Stimulated activated naive B cell treated with anti-CD40 and anti-IgM and Interleukin-4, amounts not matched to agents 10 μg/mL and 1 μg/mL and 100 μg/mL, for 72 hours (primary cell): ENCODE measurements around the gene PREX1.
A peak's percentile ranks its signal among the peaks of the same experiment; 100 is the strongest.

Source experiments
- ATAC-seq, 2 donors: fragments of 150-1000 bp; cut with Tn5 transposase; replicated peaks; 2 replicates each; pipeline ENCODE4 v1.10.0; 2021; ENCODE audit warnings: moderate library complexity in 1 of 2
- DNase-seq: peaks from one replicate; pipeline ENCODE4 v3.0.0; 2021
- H3K27ac Mint-ChIP-seq: one replicate; pipeline ENCODE4 v1.8.0; 2022; ENCODE audit warnings: mild to moderate bottlenecking, mixed read lengths
- H3K27me3 Mint-ChIP-seq, 2 donors: one replicate each; pipeline ENCODE4 v1.8.0; 2022; ENCODE audit warnings: mixed read lengths in 2 of 2
- H3K36me3 Mint-ChIP-seq, 2 donors: one replicate each; pipeline ENCODE4 v1.8.0; 2022; ENCODE audit warnings: mixed read lengths in 2 of 2, mild to moderate bottlenecking in 1 of 2
- H3K4me1 Mint-ChIP-seq, 2 donors: one replicate each; pipeline ENCODE4 v1.8.0; 2022; ENCODE audit warnings: mixed read lengths in 2 of 2, mild to moderate bottlenecking in 1 of 2
- H3K4me3 Mint-ChIP-seq, 2 donors: one replicate each; pipeline ENCODE4 v1.8.0; 2022; ENCODE audit warnings: mild to moderate bottlenecking in 2 of 2, mixed read lengths in 2 of 2, moderate library complexity in 1 of 2
- H3K9me3 Mint-ChIP-seq, 2 donors: one replicate each; pipeline ENCODE4 v1.8.0; 2022; ENCODE audit warnings: mixed read lengths in 2 of 2, mild to moderate bottlenecking in 1 of 2

Gene PREX1

DNA sequence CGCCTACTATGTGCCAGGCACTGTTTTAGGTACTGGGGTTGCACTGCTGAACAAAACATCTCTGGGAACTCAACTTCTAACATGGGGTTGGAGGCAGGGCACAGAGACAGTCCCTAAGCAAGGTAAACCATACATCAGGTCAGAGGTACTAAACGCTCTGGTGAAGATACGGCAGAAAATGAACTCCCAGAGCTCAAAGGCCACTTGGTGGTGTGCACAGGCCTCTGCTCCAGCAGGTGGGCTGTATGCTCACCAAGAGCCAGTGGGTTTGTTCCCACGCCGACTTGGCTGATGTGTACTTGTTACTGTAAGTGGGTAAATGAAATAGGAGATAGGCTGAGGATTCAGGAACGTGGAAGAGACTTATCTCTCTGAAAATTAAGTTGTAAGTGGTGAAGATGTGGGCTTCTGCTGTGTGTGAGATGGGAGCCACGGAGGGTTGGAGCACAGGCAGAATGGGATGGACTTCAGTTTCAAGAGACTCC, 133.4 kb downstream of the PREX1 start:
- ATAC-seq (no peak), DNase-seq (no peak)
- Mint-ChIP-seq H3K4me3 (no peak overlapping the region), H3K9me3 (no peaks in the 10 kb centered on the region), H3K36me3 (peaks cover 22 to 55% of the 10 kb centered on the region in 2 donors), H3K27me3 (no peaks in the 10 kb centered on the region), H3K27ac (peak overlapping the region; percentile 56), H3K4me1 (peaks cover 0 to 2% of the 10 kb centered on the region in 2 donors)

DNA sequence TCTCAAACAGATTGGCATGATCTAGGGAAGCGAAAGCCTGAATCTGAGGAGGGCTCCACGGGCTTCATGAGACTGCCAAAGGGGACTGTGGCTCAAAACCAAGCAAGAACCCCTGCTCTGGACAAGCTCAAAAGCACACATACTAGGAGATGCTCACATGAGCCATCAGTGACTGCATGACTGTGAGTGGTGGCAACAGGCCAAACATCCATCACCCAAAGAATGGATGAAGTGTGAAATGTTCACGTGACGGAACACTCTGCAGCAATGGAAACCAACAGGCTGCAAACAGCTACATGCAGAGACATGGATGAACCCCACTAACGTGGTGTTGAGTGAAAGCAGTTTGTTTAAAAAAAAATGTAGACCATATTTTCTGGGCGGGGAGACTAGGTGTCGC, 136.3 kb downstream of the PREX1 start:
- H3K4me3 Mint-ChIP-seq = no peak overlapping the region
- ATAC-seq = no peak
- peak overlapping the region; percentile 14 for H3K27ac Mint-ChIP-seq
- no peaks in the 10 kb centered on the region for H3K27me3 Mint-ChIP-seq
- peaks cover 18 to 50% of the 10 kb centered on the region in 2 donors for H3K36me3 Mint-ChIP-seq
- DNase-seq = no peak
- no peaks in the 10 kb centered on the region for H3K4me1 Mint-ChIP-seq
- no peaks in the 10 kb centered on the region for H3K9me3 Mint-ChIP-seq

DNA sequence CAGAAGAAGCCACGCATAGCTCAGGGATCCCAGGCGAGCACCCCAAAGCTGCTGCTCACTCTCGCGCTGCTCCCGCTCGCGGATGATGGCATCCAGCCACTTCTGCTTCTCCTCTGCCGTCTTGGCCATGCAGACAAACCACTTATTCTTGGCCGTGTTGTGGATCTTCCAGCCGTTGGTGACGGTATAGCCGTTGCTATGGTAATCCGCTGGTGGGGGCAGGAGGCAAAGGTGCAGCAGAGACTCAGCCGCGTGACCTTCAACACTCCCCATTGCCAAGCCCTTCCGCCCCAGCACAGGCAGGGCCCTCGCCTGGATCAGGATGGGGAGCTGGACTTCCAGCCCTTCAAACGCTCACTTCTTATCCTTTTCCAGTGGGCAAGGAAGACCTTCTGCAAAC, 136.9 kb downstream of the PREX1 start:
- no peaks in the 10 kb centered on the region for H3K27me3 Mint-ChIP-seq
- H3K4me3 Mint-ChIP-seq = no peak overlapping the region
- DNase-seq = no peak
- H3K4me1 Mint-ChIP-seq = no peaks in the 10 kb centered on the region
- peaks cover 16 to 45% of the 10 kb centered on the region in 2 donors for H3K36me3 Mint-ChIP-seq
- peak overlapping the region; percentile 25 for H3K27ac Mint-ChIP-seq
- no peak for ATAC-seq
- H3K9me3 Mint-ChIP-seq = no peaks in the 10 kb centered on the region

DNA sequence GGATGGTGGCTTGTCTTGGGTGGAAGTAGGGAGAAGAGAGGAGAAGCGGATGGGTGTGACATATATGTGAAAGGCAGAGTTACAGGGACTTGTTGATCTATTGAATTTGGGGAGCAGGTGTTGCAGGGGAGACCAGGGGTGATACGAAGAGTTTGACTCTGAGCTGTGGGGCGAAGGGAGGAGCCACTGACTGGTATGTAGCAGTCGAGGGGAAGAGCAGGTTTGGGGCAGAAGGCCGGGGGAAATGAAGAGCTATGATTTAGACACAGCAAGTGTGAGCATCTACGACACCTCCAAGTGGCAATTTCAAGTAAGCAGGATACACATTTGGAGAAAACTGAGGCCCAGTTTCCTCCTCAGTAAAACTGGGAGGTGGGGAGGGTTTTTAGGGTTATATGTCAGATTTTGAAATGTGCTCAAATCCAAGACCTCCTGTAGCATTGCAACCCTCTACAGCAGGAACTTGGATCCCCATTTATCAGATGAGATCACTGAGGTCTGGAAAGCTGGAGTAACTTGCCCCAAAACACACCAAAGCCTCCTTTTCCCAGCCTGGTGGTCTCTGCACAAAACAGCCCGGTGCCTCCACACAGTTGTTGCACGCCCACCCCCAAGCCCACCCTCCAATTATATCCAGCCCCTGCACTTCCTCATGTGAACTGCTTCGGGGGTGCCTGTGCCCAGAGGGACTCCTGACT, 137.8 kb downstream of the PREX1 start:
- Mint-ChIP-seq H3K4me3 (no peak overlapping the region), H3K36me3 (peaks cover 21 to 47% of the 10 kb centered on the region in 2 donors), H3K27ac (no peak overlapping the region), H3K4me1 (peaks cover 1 to 2% of the 10 kb centered on the region in 2 donors), H3K27me3 (no peaks in the 10 kb centered on the region), H3K9me3 (no peaks in the 10 kb centered on the region)
- ATAC-seq = no peak
- DNase-seq = no peak

DNA sequence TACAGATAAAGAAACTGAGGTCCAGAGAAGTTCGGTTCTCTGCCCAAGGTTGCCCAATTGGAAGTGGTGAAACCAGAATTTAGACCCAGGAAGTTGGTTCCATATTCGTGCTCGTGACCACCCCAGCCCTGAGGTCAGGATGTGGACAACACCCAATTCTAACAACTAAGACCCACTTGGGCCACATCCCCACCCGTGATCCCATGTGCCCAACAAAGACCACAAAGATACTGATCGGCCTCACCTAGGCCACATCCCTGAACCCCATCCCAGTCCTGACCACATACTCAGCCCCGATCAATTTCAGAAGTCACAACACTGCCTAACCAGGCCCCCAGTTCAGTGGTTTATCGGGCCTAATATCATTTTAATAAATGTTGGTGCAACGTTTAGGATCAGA, 138.4 kb downstream of the PREX1 start:
- ATAC-seq (no peak), DNase-seq (no peak)
- H3K27me3 Mint-ChIP-seq = no peaks in the 10 kb centered on the region
- H3K36me3 Mint-ChIP-seq = peaks cover 27 to 49% of the 10 kb centered on the region in 2 donors
- no peaks in the 10 kb centered on the region for H3K9me3 Mint-ChIP-seq
- peaks cover 7 to 8% of the 10 kb centered on the region in 2 donors for H3K4me1 Mint-ChIP-seq
- H3K4me3 Mint-ChIP-seq = no peak overlapping the region
- no peak overlapping the region for H3K27ac Mint-ChIP-seq

DNA sequence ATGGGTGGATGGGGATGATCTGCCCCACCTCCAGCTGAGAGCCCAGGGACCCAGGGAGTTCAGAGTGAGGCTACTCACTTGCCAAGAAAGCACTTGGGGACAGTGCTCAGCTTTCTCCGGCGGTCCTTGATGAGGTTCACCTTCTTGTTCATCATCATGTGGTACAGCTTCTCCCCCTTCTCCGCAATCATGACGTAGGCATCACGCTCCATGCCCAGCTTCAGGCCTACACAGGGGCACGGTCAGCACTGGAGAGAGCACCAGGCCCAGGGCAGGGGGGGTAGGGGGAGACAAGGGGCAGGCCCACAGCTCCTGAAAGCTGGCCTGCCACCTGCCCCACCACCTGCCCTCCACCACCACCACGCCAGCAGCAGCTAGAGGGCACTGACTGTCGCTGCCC, 139.2 kb downstream of the PREX1 start:
- Mint-ChIP-seq H3K4me3 (no peak overlapping the region), H3K9me3 (no peaks in the 10 kb centered on the region), H3K27ac (no peak overlapping the region), H3K27me3 (no peaks in the 10 kb centered on the region), H3K4me1 (peaks cover 10 to 13% of the 10 kb centered on the region in 2 donors), H3K36me3 (peaks cover 29 to 48% of the 10 kb centered on the region in 2 donors)
- no peak for ATAC-seq
- no peak for DNase-seq

DNA sequence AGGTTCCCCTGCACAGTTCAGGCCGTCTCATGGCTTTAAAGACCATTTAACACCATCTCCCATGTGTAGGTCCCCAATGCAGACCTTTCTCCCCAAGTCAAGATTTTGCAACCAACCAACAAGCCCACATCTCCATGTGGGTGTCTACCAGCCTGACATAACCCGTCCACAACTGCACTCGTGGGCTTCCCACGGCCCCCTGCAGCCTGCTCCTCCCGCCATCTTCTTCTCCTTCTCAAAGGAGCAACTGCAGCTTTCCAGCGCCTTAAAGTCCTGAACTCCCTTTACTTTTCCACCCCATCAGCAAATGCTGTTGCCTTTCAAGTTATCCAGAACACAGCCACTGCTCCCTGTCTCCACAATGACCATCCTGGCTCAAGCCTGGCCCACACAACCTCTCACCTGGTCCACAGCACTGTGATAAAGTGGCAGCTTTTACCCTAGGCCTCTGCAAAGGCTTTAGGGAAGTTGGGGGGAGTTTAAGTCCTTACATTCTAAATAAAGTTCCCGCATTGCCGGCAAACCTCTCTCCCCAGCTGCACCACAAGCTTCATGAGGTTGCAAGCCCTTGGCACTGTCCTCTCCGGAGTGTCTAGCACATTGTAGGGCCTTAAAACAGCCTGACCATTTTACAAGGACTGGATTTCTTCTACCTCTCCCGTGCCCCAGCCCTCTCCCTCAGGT, 140.5 kb downstream of the PREX1 start:
- DNase-seq (no peak), ATAC-seq (no peak)
- peaks cover 29 to 49% of the 10 kb centered on the region in 2 donors for H3K36me3 Mint-ChIP-seq
- peaks cover 10 to 17% of the 10 kb centered on the region in 2 donors for H3K4me1 Mint-ChIP-seq
- no peak overlapping the region for H3K4me3 Mint-ChIP-seq
- peak overlapping the region; percentile 74 for H3K27ac Mint-ChIP-seq
- H3K27me3 Mint-ChIP-seq = no peaks in the 10 kb centered on the region
- H3K9me3 Mint-ChIP-seq = no peaks in the 10 kb centered on the region

DNA sequence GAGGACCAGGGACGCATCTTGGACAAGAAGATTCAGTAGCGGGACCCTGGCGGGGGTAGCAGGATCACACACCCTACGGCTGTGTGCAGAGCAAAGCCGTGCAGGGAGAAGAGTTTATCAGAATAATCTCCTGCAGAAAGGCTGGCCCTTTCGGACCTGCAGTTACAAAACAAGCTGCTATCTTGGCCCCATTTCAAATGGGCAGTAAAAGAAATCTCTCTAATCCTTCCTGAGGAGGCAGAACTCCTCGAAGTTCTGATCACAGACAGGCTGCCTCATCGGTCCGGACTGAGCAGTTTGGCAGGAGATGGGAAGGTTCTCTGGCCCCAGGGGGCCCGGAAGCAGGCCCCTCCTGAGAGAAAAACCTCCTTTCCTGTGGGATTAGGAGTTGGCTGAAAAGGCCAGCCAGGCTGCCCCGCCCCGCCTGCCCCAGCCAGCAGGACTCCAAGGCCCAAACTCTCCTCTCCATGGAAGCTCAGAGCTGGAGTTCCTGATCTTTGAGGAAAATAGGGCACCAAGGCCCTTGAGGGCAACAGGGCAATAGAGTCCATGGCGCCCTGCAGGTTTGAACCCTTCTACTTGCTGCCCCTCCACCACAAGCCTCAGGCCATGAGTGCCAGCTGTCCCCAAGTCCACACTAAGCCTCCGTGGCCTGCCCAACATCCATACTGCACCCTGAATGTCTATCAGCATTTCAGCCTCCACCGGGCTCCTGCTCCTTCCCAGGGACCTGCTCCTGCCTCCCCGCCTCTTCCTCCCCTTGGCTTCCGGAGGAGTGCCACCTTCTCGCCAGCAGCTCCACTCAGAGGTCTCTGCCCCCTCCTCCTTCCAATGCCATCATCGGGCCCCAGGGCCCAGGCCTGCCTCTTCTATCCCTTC, 141.3 kb downstream of the PREX1 start:
- Mint-ChIP-seq H3K27me3 (no peaks in the 10 kb centered on the region), H3K27ac (peak overlapping the region; percentile 74), H3K4me1 (peaks cover 10 to 17% of the 10 kb centered on the region in 2 donors), H3K36me3 (peaks cover 29 to 46% of the 10 kb centered on the region in 2 donors), H3K9me3 (no peaks in the 10 kb centered on the region), H3K4me3 (no peak overlapping the region)
- ATAC-seq (no peak), DNase-seq (no peak)

DNA sequence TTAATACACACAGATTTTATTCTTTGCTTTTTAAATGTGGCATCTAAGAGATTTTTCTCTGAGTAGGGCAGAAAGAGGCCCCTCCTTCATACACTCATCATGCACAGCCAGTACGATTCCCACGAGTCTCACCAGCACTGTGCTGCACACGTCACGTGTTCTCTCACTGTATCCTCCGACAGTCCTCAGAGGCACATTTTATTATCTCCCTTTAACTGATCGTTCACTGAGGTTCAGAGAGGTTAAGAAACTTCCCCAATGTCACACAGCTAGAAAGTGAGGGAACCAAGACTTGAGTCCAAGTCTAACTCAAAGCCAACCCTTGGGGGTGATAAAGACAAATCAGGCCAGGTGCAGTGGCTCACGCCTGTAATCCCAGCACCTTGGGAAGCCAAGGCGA, 142.5 kb downstream of the PREX1 start:
- Mint-ChIP-seq H3K36me3 (peaks cover 29 to 37% of the 10 kb centered on the region in 2 donors), H3K4me3 (no peak overlapping the region), H3K9me3 (no peaks in the 10 kb centered on the region), H3K27ac (no peak overlapping the region), H3K27me3 (no peaks in the 10 kb centered on the region), H3K4me1 (peaks cover 10 to 17% of the 10 kb centered on the region in 2 donors)
- DNase-seq = no peak
- ATAC-seq = no peak

DNA sequence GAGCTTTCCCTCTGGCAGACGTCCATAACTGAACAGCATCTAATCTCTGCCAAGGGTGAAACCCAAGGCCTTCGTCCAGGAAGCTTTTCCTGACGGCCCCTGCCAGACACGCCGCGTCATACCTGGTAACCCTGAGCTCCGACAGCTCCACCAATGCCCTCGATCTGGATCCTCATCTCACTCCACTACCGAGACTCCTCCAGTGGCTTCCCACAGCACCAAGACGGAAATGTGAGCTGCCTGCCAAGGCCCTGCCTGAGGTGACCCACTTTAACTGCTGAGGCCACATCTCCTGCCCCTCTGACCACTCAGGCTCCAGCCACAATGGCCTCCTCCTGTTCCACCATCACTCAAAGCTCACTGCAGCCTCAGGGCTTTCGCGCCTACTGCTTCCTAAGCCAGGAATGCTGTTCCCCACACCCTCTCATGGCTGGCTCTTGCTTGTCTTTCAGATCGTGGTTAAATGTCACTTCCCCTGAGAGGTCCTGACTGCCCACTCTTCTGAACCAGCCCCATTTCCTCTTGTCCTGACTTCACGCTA, 143.2 kb downstream of the PREX1 start:
- H3K4me3 Mint-ChIP-seq = no peak overlapping the region
- peaks cover 10 to 17% of the 10 kb centered on the region in 2 donors for H3K4me1 Mint-ChIP-seq
- H3K9me3 Mint-ChIP-seq = no peaks in the 10 kb centered on the region
- peaks cover 24 to 33% of the 10 kb centered on the region in 2 donors for H3K36me3 Mint-ChIP-seq
- no peak for ATAC-seq
- DNase-seq = no peak
- H3K27me3 Mint-ChIP-seq = no peaks in the 10 kb centered on the region
- H3K27ac Mint-ChIP-seq = peak overlapping the region; percentile 21

DNA sequence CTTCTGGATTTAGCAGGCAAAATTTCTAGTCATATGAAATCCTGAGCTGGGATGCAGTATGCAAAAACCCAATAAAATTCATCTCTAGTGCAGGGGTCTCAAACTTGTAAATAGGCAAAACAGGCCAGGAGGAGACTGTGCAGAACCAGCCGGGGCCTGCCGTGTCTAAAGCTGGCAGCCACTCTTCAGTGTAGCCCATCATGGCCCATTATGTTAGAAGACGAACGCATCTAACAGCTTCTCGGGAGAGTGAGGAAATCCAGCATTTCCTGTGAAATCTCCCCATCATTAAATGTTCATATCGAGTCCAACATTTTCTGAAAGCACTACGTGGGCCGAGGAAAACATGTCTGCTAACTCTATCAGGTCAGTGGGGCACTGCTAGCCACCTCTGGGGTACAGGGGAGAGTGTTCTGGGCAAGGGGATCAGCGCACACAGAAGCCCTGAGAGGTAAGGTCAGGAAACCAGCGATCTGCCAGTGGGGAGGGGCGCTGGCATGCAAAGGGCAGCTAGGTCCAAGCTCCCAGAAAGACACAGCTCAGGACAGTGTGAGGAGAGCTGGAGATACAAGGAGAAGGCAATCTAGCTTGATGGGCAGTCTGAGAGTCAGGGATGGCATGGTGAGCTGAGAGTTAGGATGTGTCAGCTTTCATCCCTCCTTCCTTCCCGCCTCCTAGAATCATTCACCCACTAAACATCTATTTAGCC, 144.2 kb downstream of the PREX1 start:
- Mint-ChIP-seq H3K27me3 (no peaks in the 10 kb centered on the region), H3K27ac (no peak overlapping the region), H3K4me1 (peaks cover 10 to 17% of the 10 kb centered on the region in 2 donors), H3K4me3 (no peak overlapping the region), H3K9me3 (no peaks in the 10 kb centered on the region), H3K36me3 (peaks cover 19 to 26% of the 10 kb centered on the region in 2 donors)
- no peak for ATAC-seq
- DNase-seq = no peak

DNA sequence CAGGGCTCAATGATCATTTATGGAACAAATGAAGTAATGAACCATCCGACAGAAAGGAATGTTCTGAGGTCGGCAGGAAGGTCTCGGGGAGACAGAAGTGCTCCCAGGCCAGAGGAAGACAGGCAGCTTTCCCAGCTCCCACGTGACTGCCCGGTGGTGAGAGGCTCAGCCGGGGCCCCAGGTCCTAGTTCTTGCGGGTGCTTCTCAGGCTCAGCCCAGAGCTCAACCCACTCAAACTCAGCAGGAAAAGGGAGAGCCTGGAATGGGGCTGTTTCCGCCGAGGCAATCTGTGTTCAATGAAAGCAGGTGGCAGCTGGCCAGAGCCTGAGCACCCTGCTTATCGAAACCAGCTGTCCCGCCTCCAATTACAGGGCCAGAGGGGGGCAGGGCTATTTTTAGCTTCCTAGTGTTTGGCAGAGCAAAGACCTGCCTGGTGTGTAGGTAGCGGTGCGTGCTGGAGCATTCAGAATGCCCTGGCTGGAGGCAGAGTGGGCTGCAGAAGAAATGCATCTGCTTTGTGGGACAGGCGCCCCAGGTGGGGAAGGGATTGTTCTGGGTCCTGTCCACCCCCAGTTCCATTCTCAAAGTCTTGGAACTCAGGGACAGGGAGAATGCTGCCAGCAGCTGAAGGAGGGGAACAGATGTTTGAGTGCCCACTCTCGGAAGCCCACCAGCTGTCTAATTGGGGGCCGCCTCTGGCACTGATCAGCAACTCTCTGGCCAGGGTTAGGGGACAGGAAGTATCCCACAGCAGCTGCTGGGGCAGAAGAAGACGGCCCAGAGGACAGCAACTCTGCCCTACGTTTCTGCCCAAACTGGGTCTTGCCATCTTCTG, 145.1 kb downstream of the PREX1 start:
- Mint-ChIP-seq H3K4me1 (peaks cover 10 to 17% of the 10 kb centered on the region in 2 donors), H3K4me3 (no peak overlapping the region), H3K9me3 (no peaks in the 10 kb centered on the region), H3K27ac (peak overlapping the region; percentile 56), H3K27me3 (no peaks in the 10 kb centered on the region), H3K36me3 (peaks cover 19 to 26% of the 10 kb centered on the region in 2 donors)
- ATAC-seq = peak in 1 of 2 donors; percentile 44
- DNase-seq = no peak

DNA sequence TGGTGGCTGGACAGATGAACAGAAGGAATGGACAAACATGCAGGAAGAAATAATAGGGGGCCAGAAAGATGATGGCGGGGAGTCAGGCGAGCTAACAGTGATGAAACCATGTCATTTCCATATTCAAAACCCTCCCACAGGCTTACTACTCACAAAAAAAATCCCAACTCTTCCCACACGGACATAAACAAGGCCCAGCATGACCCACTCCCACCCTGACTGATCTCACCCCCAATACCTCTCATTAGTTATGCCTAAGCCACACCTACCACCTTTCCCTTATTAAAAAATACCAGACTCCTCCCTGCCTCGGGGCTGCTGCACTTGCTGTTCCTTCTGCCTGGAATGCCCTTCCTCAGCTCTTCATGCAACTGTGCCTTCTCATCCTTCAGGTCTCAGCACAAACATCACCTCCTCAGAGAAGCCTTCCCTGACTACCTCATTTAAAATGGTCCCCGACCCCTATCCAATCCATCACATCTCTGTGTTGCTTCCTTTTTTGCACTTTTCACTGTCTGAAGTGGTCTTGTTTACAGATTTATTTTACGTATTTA, 145.8 kb downstream of the PREX1 start:
- no peak overlapping the region for H3K4me3 Mint-ChIP-seq
- no peak overlapping the region for H3K27ac Mint-ChIP-seq
- no peaks in the 10 kb centered on the region for H3K27me3 Mint-ChIP-seq
- H3K36me3 Mint-ChIP-seq = peaks cover 17 to 21% of the 10 kb centered on the region in 2 donors
- no peaks in the 10 kb centered on the region for H3K9me3 Mint-ChIP-seq
- ATAC-seq (no peak), DNase-seq (no peak)
- peaks cover 10 to 17% of the 10 kb centered on the region in 2 donors for H3K4me1 Mint-ChIP-seq
